Measurements from ENCODE around the gene IFIT2. TPM values are rescaled to one million over a fixed set of nuclear protein-coding genes. Genes with fewer than 3 reads are reported as not detected.

Gene IFIT2
- polyA plus RNA-seq, 1 of the 3 experiments (the other 2 are of a cell fraction), result 0.99 TPM

DNA sequence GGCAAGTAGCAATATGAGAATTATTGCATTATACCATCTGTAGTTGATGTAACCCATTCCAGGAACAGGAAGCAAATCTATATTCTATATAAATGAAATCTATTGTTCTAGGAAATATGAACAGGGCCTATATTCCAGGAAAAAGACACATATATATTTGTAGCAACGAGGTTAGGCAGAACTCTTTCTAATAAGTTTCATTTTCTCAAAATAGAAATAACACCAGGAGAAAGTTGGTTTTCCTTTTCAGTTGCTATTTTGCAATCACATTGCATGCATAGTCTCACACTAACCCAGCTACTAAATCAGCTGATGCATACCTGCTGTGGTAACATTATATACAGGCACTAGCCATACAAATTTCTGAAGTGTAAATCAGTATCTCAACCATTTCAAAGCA lies 6.2 kb upstream of the IFIT2 start:
- H2AFZ ChIP-seq (ENCODE audit: low read depth), result no peak overlapping the region

More for the DNA sequence above, 6.2 kb upstream of the IFIT2 start:
- CTCF ChIA-PET, result interaction anchor here (1.0 kb wide), 1 partner anchor 416 kb away, joined by 3 read pairs; the partner anchor contains the start of gene STAMBPL1
- no peaks in the 10 kb centered on the region for H3K27me3 ChIP-seq (ENCODE audit: insufficient read depth)
- no peaks in the 10 kb centered on the region for H3K9me3 ChIP-seq
- H3K9me2 ChIP-seq, result no peaks in the 10 kb centered on the region
- no peak overlapping the region for H3K4me2 ChIP-seq
- no peaks in the 10 kb centered on the region for H3K79me2 ChIP-seq (ENCODE audit: insufficient read depth)
- no peak overlapping the region for H3K9ac ChIP-seq
- DNase-seq, result no peak
- H4K20me1 ChIP-seq (ENCODE audit: insufficient read depth), result no peaks in the 10 kb centered on the region
- WGBS (ENCODE audit: low lambda C conversion rate), result 67% methylated on average over 1 of the region's 1 CpG
- TF ChIP-seq GATA2 (CRISPR knock-in tag; IDR thresholded peaks at IDR 0.05) (no peak), MXI1 (IDR thresholded peaks at IDR 0.05; ENCODE audit: low read depth, low read length) (no peak), NFIC (IDR thresholded peaks at IDR 0.05; ENCODE audit: borderline replicate concordance) (no peak), EZH2phosphoT487 (IDR thresholded peaks at IDR 0.05; ENCODE audit: borderline replicate concordance, low read depth) (no peak), MEF2A (IDR thresholded peaks at IDR 0.05; ENCODE audit: borderline replicate concordance, low read depth) (no peak), EP300 (IDR thresholded peaks at IDR 0.05; ENCODE audit: borderline replicate concordance in 1 of 2, low read depth in 1 of 2, low read length in 1 of 2) (no peak), POLR2AphosphoS5 (IDR thresholded peaks at IDR 0.05; ENCODE audit: low read depth, low read length) (no peak), YY1 (IDR thresholded peaks at IDR 0.05; ENCODE audit: low read depth) (no peak), SMC3 (IDR thresholded peaks at IDR 0.05; ENCODE audit: low read depth, low read length) (no peak), ELF1 (IDR thresholded peaks at IDR 0.05) (no peak), GABPA (IDR thresholded peaks at IDR 0.05; ENCODE audit: low read depth) (no peak)
- TF ChIP-seq, protein P1, sequence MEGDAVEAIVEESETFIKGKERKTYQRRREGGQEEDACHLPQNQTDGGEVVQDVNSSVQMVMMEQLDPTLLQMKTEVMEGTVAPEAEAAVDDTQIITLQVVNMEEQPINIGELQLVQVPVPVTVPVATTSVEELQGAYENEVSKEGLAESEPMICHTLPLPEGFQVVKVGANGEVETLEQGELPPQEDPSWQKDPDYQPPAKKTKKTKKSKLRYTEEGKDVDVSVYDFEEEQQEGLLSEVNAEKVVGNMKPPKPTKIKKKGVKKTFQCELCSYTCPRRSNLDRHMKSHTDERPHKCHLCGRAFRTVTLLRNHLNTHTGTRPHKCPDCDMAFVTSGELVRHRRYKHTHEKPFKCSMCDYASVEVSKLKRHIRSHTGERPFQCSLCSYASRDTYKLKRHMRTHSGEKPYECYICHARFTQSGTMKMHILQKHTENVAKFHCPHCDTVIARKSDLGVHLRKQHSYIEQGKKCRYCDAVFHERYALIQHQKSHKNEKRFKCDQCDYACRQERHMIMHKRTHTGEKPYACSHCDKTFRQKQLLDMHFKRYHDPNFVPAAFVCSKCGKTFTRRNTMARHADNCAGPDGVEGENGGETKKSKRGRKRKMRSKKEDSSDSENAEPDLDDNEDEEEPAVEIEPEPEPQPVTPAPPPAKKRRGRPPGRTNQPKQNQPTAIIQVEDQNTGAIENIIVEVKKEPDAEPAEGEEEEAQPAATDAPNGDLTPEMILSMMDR (IDR thresholded peaks at IDR 0.05), result no peak
- TF ChIP-seq, protein P2, sequence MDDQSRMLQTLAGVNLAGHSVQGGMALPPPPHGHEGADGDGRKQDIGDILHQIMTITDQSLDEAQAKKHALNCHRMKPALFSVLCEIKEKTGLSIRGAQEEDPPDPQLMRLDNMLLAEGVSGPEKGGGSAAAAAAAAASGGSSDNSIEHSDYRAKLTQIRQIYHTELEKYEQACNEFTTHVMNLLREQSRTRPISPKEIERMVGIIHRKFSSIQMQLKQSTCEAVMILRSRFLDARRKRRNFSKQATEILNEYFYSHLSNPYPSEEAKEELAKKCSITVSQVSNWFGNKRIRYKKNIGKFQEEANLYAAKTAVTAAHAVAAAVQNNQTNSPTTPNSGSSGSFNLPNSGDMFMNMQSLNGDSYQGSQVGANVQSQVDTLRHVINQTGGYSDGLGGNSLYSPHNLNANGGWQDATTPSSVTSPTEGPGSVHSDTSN (IDR thresholded peaks at IDR 0.05), result no peak
- TF ChIP-seq, protein P3, sequence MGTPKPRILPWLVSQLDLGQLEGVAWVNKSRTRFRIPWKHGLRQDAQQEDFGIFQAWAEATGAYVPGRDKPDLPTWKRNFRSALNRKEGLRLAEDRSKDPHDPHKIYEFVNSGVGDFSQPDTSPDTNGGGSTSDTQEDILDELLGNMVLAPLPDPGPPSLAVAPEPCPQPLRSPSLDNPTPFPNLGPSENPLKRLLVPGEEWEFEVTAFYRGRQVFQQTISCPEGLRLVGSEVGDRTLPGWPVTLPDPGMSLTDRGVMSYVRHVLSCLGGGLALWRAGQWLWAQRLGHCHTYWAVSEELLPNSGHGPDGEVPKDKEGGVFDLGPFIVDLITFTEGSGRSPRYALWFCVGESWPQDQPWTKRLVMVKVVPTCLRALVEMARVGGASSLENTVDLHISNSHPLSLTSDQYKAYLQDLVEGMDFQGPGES (IDR thresholded peaks at IDR 0.05; ENCODE audit: low read depth, low read length), result no peak
- TF ChIP-seq, protein P4, sequence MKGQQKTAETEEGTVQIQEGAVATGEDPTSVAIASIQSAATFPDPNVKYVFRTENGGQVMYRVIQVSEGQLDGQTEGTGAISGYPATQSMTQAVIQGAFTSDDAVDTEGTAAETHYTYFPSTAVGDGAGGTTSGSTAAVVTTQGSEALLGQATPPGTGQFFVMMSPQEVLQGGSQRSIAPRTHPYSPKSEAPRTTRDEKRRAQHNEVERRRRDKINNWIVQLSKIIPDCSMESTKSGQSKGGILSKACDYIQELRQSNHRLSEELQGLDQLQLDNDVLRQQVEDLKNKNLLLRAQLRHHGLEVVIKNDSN (IDR thresholded peaks at IDR 0.05; ENCODE audit: borderline replicate concordance, low read depth), result no peak
- TF ChIP-seq, protein P5, sequence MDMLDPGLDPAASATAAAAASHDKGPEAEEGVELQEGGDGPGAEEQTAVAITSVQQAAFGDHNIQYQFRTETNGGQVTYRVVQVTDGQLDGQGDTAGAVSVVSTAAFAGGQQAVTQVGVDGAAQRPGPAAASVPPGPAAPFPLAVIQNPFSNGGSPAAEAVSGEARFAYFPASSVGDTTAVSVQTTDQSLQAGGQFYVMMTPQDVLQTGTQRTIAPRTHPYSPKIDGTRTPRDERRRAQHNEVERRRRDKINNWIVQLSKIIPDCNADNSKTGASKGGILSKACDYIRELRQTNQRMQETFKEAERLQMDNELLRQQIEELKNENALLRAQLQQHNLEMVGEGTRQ (IDR thresholded peaks at IDR 0.05; ENCODE audit: borderline replicate concordance, low read depth, low read length), result no peak
- TF ChIP-seq, protein P6, sequence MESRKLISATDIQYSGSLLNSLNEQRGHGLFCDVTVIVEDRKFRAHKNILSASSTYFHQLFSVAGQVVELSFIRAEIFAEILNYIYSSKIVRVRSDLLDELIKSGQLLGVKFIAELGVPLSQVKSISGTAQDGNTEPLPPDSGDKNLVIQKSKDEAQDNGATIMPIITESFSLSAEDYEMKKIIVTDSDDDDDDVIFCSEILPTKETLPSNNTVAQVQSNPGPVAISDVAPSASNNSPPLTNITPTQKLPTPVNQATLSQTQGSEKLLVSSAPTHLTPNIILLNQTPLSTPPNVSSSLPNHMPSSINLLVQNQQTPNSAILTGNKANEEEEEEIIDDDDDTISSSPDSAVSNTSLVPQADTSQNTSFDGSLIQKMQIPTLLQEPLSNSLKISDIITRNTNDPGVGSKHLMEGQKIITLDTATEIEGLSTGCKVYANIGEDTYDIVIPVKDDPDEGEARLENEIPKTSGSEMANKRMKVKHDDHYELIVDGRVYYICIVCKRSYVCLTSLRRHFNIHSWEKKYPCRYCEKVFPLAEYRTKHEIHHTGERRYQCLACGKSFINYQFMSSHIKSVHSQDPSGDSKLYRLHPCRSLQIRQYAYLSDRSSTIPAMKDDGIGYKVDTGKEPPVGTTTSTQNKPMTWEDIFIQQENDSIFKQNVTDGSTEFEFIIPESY (IDR thresholded peaks at IDR 0.05; ENCODE audit: borderline replicate concordance, low read depth), result no peak
- no peak overlapping the region for H3K27ac ChIP-seq (ENCODE audit: low read depth in 2 of 2, low read length in 1 of 2)
- no peaks in the 10 kb centered on the region for H3K4me1 ChIP-seq (ENCODE audit: control insufficient read depth in 1 of 2, insufficient read depth in 2 of 2, low read depth in 1 of 2, low read length in 1 of 2)
- POLR2A ChIA-PET, result no interaction called here
- H3K36me3 ChIP-seq (replicated peaks in 1 of 2; ENCODE audit: control insufficient read depth in 1 of 2, insufficient read depth in 2 of 2, low read length in 1 of 2), result no peaks in the 10 kb centered on the region
- H3F3A ChIP-seq (replicated peaks; ENCODE audit: insufficient read depth), result no peaks in the 10 kb centered on the region
- no peak overlapping the region for H3K4me3 ChIP-seq (ENCODE audit: low read depth in 2 of 2, low read length in 1 of 2)
